ENCODE results near the gene ZBTB37.

ZBTB37 gene

DNA sequence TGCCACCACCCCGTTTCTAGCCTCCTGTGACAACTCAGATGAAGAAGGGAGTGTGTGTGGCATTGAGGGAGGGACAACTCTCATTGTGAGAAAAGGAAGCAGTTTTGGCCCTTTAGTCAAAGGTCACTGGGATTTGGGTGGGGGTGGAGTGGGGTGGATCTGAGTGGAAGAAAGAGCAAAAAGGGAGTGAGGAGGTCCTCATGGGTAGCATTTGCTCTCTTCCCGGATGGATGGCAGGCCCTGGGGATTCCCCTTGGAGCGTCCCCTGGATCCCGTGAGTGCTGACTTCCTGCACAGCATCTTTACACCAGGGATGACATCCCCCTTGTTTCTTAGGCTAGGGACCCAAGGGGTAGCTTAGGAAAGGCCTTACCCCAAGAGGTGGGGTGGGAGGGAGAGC lies 48.5 kb downstream of the ZBTB37 start:
- H3K27ac ChIP-seq (ENCODE audit: low read length), result no peak overlapping the region
- H3K36me3 ChIP-seq (replicated peaks; ENCODE audit: low read depth, low read length), result no peaks in the 10 kb centered on the region
- no peaks in the 10 kb centered on the region for H3K9me3 ChIP-seq (ENCODE audit: insufficient read depth, low read length)
- TF ChIP-seq, protein P1, sequence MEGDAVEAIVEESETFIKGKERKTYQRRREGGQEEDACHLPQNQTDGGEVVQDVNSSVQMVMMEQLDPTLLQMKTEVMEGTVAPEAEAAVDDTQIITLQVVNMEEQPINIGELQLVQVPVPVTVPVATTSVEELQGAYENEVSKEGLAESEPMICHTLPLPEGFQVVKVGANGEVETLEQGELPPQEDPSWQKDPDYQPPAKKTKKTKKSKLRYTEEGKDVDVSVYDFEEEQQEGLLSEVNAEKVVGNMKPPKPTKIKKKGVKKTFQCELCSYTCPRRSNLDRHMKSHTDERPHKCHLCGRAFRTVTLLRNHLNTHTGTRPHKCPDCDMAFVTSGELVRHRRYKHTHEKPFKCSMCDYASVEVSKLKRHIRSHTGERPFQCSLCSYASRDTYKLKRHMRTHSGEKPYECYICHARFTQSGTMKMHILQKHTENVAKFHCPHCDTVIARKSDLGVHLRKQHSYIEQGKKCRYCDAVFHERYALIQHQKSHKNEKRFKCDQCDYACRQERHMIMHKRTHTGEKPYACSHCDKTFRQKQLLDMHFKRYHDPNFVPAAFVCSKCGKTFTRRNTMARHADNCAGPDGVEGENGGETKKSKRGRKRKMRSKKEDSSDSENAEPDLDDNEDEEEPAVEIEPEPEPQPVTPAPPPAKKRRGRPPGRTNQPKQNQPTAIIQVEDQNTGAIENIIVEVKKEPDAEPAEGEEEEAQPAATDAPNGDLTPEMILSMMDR (IDR thresholded peaks at IDR 0.05; ENCODE audit: low read depth, low read length), result no peak
- no peak for TF ChIP-seq EZH2phosphoT487 (IDR thresholded peaks at IDR 0.05; ENCODE audit: low read depth)
- peak overlapping the region; percentile 9; the same call in 1 of the 2 replicates for H2AFZ ChIP-seq (ENCODE audit: low read depth, low read length)
- no peaks in the 10 kb centered on the region for H3K79me2 ChIP-seq (ENCODE audit: low read length)
- no peaks in the 10 kb centered on the region for H4K20me1 ChIP-seq (ENCODE audit: insufficient read depth, low read length)
- peaks cover 8% of the 10 kb centered on the region for H3K4me1 ChIP-seq (ENCODE audit: low read length)
- no peaks in the 10 kb centered on the region for H3K27me3 ChIP-seq (ENCODE audit: low read depth, low read length)
- peak overlapping the region; percentile 16; the same call in 1 of the 2 replicates for H3K4me2 ChIP-seq (ENCODE audit: low read length)
- no peak overlapping the region for H3K9ac ChIP-seq (ENCODE audit: low read length)
- H3K4me3 ChIP-seq (ENCODE audit: low read length), result no peak overlapping the region

- no peaks in the 10 kb centered on the region for H4K20me1 ChIP-seq (ENCODE audit: insufficient read depth, low read length)
- H3K27me3 ChIP-seq (ENCODE audit: low read depth, low read length), result no peaks in the 10 kb centered on the region
- H3K4me2 ChIP-seq (ENCODE audit: low read length), result peak within 1 kb of the TSS; percentile 16; the same call in 1 of the 2 replicates
- peaks cover 8% of the 10 kb centered on the region for H3K4me1 ChIP-seq (ENCODE audit: low read length)
- H2AFZ ChIP-seq (ENCODE audit: low read depth, low read length), result peak within 1 kb of the TSS; percentile 9
- H3K79me2 ChIP-seq (ENCODE audit: low read length), result no peaks in the 10 kb centered on the region
- no peaks in the 10 kb centered on the region for H3K9me3 ChIP-seq (ENCODE audit: insufficient read depth, low read length)
- no peak within 1 kb of the TSS for H3K4me3 ChIP-seq (ENCODE audit: low read length)
- H3K36me3 ChIP-seq (replicated peaks; ENCODE audit: low read depth, low read length), result no peaks in the 10 kb centered on the region
- H3K9ac ChIP-seq (ENCODE audit: low read length), result no peak within 1 kb of the TSS
- TF ChIP-seq EZH2phosphoT487 (IDR thresholded peaks at IDR 0.05; ENCODE audit: low read depth), result no peak
- TF ChIP-seq, protein P1 (IDR thresholded peaks at IDR 0.05; ENCODE audit: low read depth, low read length), result no peak
- H3K27ac ChIP-seq (ENCODE audit: low read length), result no peak within 1 kb of the TSS
Measured at GRCh38 chr1:173917149-173917548, 49.0 kb downstream of the ZBTB37 start, which contains the start of gene SERPINC1. SERPINC1 (minus strand) TSS chr1:173917327; CDS start chr1:173917259, 68 bp downstream.

DNA sequence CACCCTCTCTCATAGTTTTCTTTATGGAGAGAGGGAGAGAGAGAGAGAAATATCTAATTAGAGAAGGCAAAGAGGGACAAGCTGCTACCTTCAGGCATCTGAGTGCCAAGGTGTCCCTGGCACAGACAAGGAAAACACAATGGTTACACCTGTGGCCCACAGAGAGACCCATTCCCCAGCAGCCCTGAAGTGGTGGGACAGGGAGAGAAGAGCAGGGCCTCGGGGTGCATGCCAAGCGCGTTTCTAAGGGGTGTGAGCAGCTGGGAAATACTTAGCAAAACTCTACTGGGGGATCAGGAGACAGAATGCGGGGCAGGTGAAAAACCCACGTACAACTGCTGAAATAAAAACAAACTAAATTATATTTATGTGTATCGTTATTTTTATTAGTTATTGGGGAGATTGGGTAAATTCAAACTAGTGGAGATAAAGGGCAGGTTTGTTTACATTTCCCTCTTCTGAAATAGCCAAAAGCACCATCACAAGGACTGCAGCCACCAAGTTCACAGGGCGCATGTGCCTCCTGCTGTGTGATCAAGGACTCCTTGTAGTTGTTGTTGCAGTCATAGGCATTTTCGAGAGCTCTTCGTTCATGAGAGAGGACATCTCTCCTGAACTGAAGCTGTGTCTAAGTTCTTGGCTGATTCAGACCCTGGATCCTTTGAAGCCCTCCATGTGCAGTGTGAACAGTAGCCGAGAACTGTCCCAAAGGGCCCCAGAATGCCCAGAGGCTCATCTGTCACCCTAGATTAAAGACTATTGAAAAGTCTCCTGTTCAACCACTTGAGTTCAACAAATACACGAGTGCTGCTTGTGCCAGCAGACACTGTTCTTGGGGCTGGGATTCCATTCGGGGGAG lies 49.7 kb downstream of the ZBTB37 start:
- H3K9ac ChIP-seq (ENCODE audit: low read length), result no peak overlapping the region
- H3K27me3 ChIP-seq (ENCODE audit: low read depth, low read length), result no peaks in the 10 kb centered on the region

GRCh38 chr1:173920861-173921260 lies 52.7 kb downstream of the ZBTB37 start:
- Histone ChIP-seq H3K4me3 (ENCODE audit: low read length) (no peak overlapping the region), H3K36me3 (replicated peaks; ENCODE audit: low read depth, low read length) (no peaks in the 10 kb centered on the region), H3K27me3 (ENCODE audit: low read depth, low read length) (0 out of 2 replicates have a peak, but pooled peaks cover 4% of the 10 kb centered on the region), H3K9me3 (ENCODE audit: insufficient read depth, low read length) (no peaks in the 10 kb centered on the region), H3K27ac (ENCODE audit: low read length) (no peak overlapping the region), H2AFZ (ENCODE audit: low read depth, low read length) (no peak overlapping the region), H3K79me2 (ENCODE audit: low read length) (no peaks in the 10 kb centered on the region), H4K20me1 (ENCODE audit: insufficient read depth, low read length) (no peaks in the 10 kb centered on the region), H3K4me1 (ENCODE audit: low read length) (peaks cover 8% of the 10 kb centered on the region), H3K9ac (ENCODE audit: low read length) (no peak overlapping the region), H3K4me2 (ENCODE audit: low read length) (no peak overlapping the region)
- TF ChIP-seq, protein P1 (IDR thresholded peaks at IDR 0.05; ENCODE audit: low read depth, low read length), result no peak
- no peak for TF ChIP-seq EZH2phosphoT487 (IDR thresholded peaks at IDR 0.05; ENCODE audit: low read depth)

More for the DNA sequence above, 49.7 kb downstream of the ZBTB37 start:
- no peak overlapping the region for H3K4me2 ChIP-seq (ENCODE audit: low read length)
- H3K36me3 ChIP-seq (replicated peaks; ENCODE audit: low read depth, low read length), result no peaks in the 10 kb centered on the region
- no peak overlapping the region for H3K27ac ChIP-seq (ENCODE audit: low read length)
- no peak overlapping the region for H3K4me3 ChIP-seq (ENCODE audit: low read length)
- H3K4me1 ChIP-seq (ENCODE audit: low read length), result peaks cover 8% of the 10 kb centered on the region
- no peaks in the 10 kb centered on the region for H3K9me3 ChIP-seq (ENCODE audit: insufficient read depth, low read length)
- no peaks in the 10 kb centered on the region for H4K20me1 ChIP-seq (ENCODE audit: insufficient read depth, low read length)
- TF ChIP-seq, protein P1 (IDR thresholded peaks at IDR 0.05; ENCODE audit: low read depth, low read length), result no peak
- no peak for TF ChIP-seq EZH2phosphoT487 (IDR thresholded peaks at IDR 0.05; ENCODE audit: low read depth)
- no peaks in the 10 kb centered on the region for H3K79me2 ChIP-seq (ENCODE audit: low read length)
- H2AFZ ChIP-seq (ENCODE audit: low read depth, low read length), result no peak overlapping the region
